ENCODE measurements around the gene SGCE.

GRCh38 chr7:94590526-94591162 is 65.3 kb downstream of the SGCE start:
- TF ChIP-seq JUND (IDR thresholded peaks at IDR 0.05; ENCODE audit: low read depth, low read length) (no peak), SKIL (IDR thresholded peaks at IDR 0.05; ENCODE audit: low read depth, poor library complexity, severe bottlenecking) (no peak), CTCF (IDR thresholded peaks at IDR 0.05 in 2 of 3, conservative IDR thresholded peaks at IDR 0.05 in 1 of 3; ENCODE audit: control insufficient read depth in 2 of 3, extremely low read depth in 1 of 3, insufficient read depth in 1 of 3, low read depth in 3 of 3, low read length in 3 of 3) (no peak), IKZF2 (IDR thresholded peaks at IDR 0.05) (no peak; a peak in 1 of 4 replicates), HCFC1 (IDR thresholded peaks at IDR 0.05; ENCODE audit: low read length) (no peak), POLR2AphosphoS5 (IDR thresholded peaks at IDR 0.05; ENCODE audit: low read length) (no peak), POLR2A (IDR thresholded peaks at IDR 0.05; ENCODE audit: low read depth, low read length) (no peak), CBX5 (IDR thresholded peaks at IDR 0.05; ENCODE audit: low read depth) (no peak), FOXM1 (IDR thresholded peaks at IDR 0.05; ENCODE audit: low read depth, low read length) (no peak), PAX5 (IDR thresholded peaks at IDR 0.05; ENCODE audit: borderline replicate concordance, low read depth, low read length) (no peak), BMI1 (IDR thresholded peaks at IDR 0.05; ENCODE audit: borderline replicate concordance) (no peak), SUZ12 (IDR thresholded peaks at IDR 0.05; ENCODE audit: unreplicated experiment) (no peak), NFYB (IDR thresholded peaks at IDR 0.05; ENCODE audit: insufficient read depth, low read depth, low read length) (no peak)

Data from GM12878 (cell line).